H9 (cell line): ENCODE data around the gene RBM19. TPM values are rescaled to one million over a fixed set of nuclear protein-coding genes. Genes with fewer than 3 reads are reported as not detected.

Experiments used
- DNase-seq: peaks from one replicate; pipeline ENCODE4 v3.0.0-alpha.2; 2017
- H2AFZ ChIP-seq: one replicate; pipeline ENCODE4 v1.6.1; 2013; ENCODE audit warnings: mild to moderate bottlenecking, low read length, control low read depth, moderate library complexity
- H2AK5ac ChIP-seq: 2 replicates; pipeline ENCODE4 v1.6.1; 2013; ENCODE audit warnings: low read length, control low read depth, mixed read lengths; ENCODE audit not compliant: insufficient read length
- H2BK120ac ChIP-seq: one replicate; pipeline ENCODE4 v1.6.1; 2013; ENCODE audit warnings: low read depth, mild to moderate bottlenecking, low read length, control low read depth, inconsistent platforms; ENCODE audit not compliant: poor library complexity, severe bottlenecking
- H2BK12ac ChIP-seq: 2 replicates; pipeline ENCODE4 v1.6.1; 2013; ENCODE audit warnings: low read length, control low read depth, mixed read lengths, low read depth; ENCODE audit not compliant: insufficient read length
- H2BK15ac ChIP-seq: 2 replicates; pipeline ENCODE4 v1.6.1; 2013; ENCODE audit warnings: low read depth, low read length, control low read depth
- H2BK20ac ChIP-seq: one replicate; pipeline ENCODE4 v1.6.1; 2013; ENCODE audit warnings: low read depth, mild to moderate bottlenecking, low read length, control low read depth, inconsistent platforms; ENCODE audit not compliant: poor library complexity, severe bottlenecking
- H2BK5ac ChIP-seq: 2 replicates; pipeline ENCODE4 v1.6.1; 2013; ENCODE audit warnings: low read length, control low read depth, mixed read lengths; ENCODE audit not compliant: insufficient read length
- H3K14ac ChIP-seq: 2 replicates; pipeline ENCODE4 v1.6.1; 2013; ENCODE audit warnings: low read length, control low read depth; ENCODE audit not compliant: insufficient read depth
- H3K18ac ChIP-seq: 2 replicates; pipeline ENCODE4 v1.6.1; 2013; ENCODE audit warnings: low read depth, mild to moderate bottlenecking, mixed read lengths, low read length, control low read depth; ENCODE audit not compliant: insufficient read length
- H3K23ac ChIP-seq: 2 replicates; pipeline ENCODE4 v1.6.1; 2013; ENCODE audit warnings: low read length, control low read depth, mixed read lengths, low read depth; ENCODE audit not compliant: insufficient read length
- H3K23me2 ChIP-seq: 2 replicates; pipeline ENCODE4 v1.6.1; 2013; ENCODE audit warnings: low read depth, mild to moderate bottlenecking, mixed read lengths, low read length, control low read depth; ENCODE audit not compliant: insufficient read length, poor library complexity, severe bottlenecking
- H3K27ac ChIP-seq: 2 replicates; pipeline ENCODE4 v1.5.1; 2013; ENCODE audit warnings: low read length, control low read depth, mixed read lengths, low read depth; ENCODE audit not compliant: insufficient read length
- H3K27me3 ChIP-seq: 2 replicates; pipeline ENCODE4 v1.6.1; 2013; ENCODE audit warnings: low read length, control low read depth, inconsistent platforms; ENCODE audit not compliant: insufficient read depth
- H3K4ac ChIP-seq: 2 replicates; pipeline ENCODE4 v1.6.1; 2013; ENCODE audit warnings: low read depth, mild to moderate bottlenecking, control low read depth, inconsistent platforms, low read length, moderate library complexity
- H3K4me1 ChIP-seq: 2 replicates; pipeline ENCODE4 v1.6.1; 2013; ENCODE audit warnings: low read length, control low read depth, inconsistent platforms; ENCODE audit not compliant: insufficient read depth
- H3K4me2 ChIP-seq: 2 replicates; pipeline ENCODE4 v1.6.1; 2013; ENCODE audit warnings: low read length, control low read depth, mixed read lengths; ENCODE audit not compliant: insufficient read length, insufficient read depth
- H3K56ac ChIP-seq: 2 replicates; pipeline ENCODE4 v1.6.1; 2013; ENCODE audit warnings: low read depth, mild to moderate bottlenecking, mixed read lengths, low read length, control low read depth; ENCODE audit not compliant: insufficient read length
- H3K79me1 ChIP-seq: 2 replicates; pipeline ENCODE4 v1.6.1; 2013; ENCODE audit warnings: low read depth, mild to moderate bottlenecking, moderate library complexity, low read length, control low read depth, inconsistent platforms; ENCODE audit not compliant: insufficient read depth, poor library complexity, severe bottlenecking
- H3K79me2 ChIP-seq: 2 replicates; pipeline ENCODE4 v1.6.1; 2013; ENCODE audit warnings: low read length, control low read depth, inconsistent platforms; ENCODE audit not compliant: insufficient read depth
- H3K9ac ChIP-seq: 2 replicates; pipeline ENCODE4 v1.6.1; 2013; ENCODE audit warnings: low read length, control low read depth, mixed read lengths; ENCODE audit not compliant: insufficient read length; ENCODE audit errors: extremely low read depth
- H3K9me3 ChIP-seq: one replicate; pipeline ENCODE4 v1.6.1; 2013; ENCODE audit warnings: low read depth, low read length, inconsistent platforms; ENCODE audit not compliant: control insufficient read depth
- H3T11ph ChIP-seq: one replicate; pipeline ENCODE4 v1.6.1; 2013; ENCODE audit warnings: mild to moderate bottlenecking, low read length, control low read depth, inconsistent platforms
- H4K20me1 ChIP-seq: one replicate; pipeline ENCODE4 v1.6.1; 2013; ENCODE audit not compliant: control insufficient read depth, insufficient read length, insufficient read depth
- H4K5ac ChIP-seq: 2 replicates; pipeline ENCODE4 v1.6.1; 2013; ENCODE audit warnings: low read depth, mild to moderate bottlenecking, mixed read lengths, low read length, control low read depth; ENCODE audit not compliant: insufficient read length
- H4K8ac ChIP-seq: replicated peaks from 2 replicates; pipeline ENCODE4 v1.6.1; 2013; ENCODE audit warnings: low read length, control low read depth, mixed read lengths, low read depth; ENCODE audit not compliant: insufficient read length
- H4K91ac ChIP-seq: 2 replicates; pipeline ENCODE4 v1.6.1; 2013; ENCODE audit warnings: low read depth, mild to moderate bottlenecking, moderate library complexity, mixed read lengths, low read length, control low read depth; ENCODE audit not compliant: insufficient read length
- H3K27ac Mint-ChIP-seq, 3 experiments: 2 replicates in 2 of 3; 3 replicates in 1 of 3; pipeline ENCODE4 v1.8.0; 2020 to 2021; ENCODE audit warnings: mixed read lengths in 3 of 3, mild to moderate bottlenecking in 1 of 3, moderate library complexity in 1 of 3
- H3K27me3 Mint-ChIP-seq: 2 replicates; pipeline ENCODE4 v1.8.0; 2021; ENCODE audit warnings: low read depth, mild to moderate bottlenecking, moderate library complexity, mixed read lengths
- H3K36me3 Mint-ChIP-seq, 3 experiments: 2 replicates in 2 of 3; 3 replicates in 1 of 3; pipeline ENCODE4 v1.8.0; 2020 to 2021; ENCODE audit warnings: low read depth in 3 of 3, mixed read lengths in 3 of 3; ENCODE audit not compliant: insufficient read depth in 1 of 3
- H3K4me1 Mint-ChIP-seq, 2 experiments: 2 replicates each; pipeline ENCODE4 v1.8.0; 2020; ENCODE audit warnings: mixed read lengths in 2 of 2
- H3K4me3 Mint-ChIP-seq, 2 experiments: 2 replicates in 1 of 2; 3 replicates in 1 of 2; pipeline ENCODE4 v1.8.0; 2020 to 2021; ENCODE audit warnings: mild to moderate bottlenecking in 2 of 2, mixed read lengths in 2 of 2, moderate library complexity in 1 of 2
- H3K9me3 Mint-ChIP-seq, 2 experiments: 2 replicates in 1 of 2; 3 replicates in 1 of 2; pipeline ENCODE4 v1.8.0; 2020; ENCODE audit warnings: mild to moderate bottlenecking in 2 of 2, mixed read lengths in 2 of 2, moderate library complexity in 1 of 2
- CTCF ChIP-seq: fragments of 200-600 bp; sonication (generic); conservative IDR thresholded peaks from 3 replicates; pipeline ENCODE4 v1.8.0; 2021; ENCODE audit warnings: antibody characterized with exemption, mild to moderate bottlenecking
- WGBS: extraction: QIAGEN DNeasy Blood & Tissue Kit; methylation state at CpG from one replicate; pipeline ENCODE4 v1.1.7; 2013; ENCODE audit warnings: missing lambda C conversion rate, low lambda C conversion rate, mixed read lengths; ENCODE audit not compliant: insufficient read length; ENCODE audit errors: extremely low coverage; 5-methylcytosine and 5-hydroxymethylcytosine counted together
- total RNA-seq: library from RNA; stranded (reverse); gene quantifications from 2 replicates; pipeline ENCODE4 v1.2.1, GENCODE V29; 2021

Gene RBM19
- total RNA-seq, 1 experiment from 2014 or later, result 32.2 TPM

DNA sequence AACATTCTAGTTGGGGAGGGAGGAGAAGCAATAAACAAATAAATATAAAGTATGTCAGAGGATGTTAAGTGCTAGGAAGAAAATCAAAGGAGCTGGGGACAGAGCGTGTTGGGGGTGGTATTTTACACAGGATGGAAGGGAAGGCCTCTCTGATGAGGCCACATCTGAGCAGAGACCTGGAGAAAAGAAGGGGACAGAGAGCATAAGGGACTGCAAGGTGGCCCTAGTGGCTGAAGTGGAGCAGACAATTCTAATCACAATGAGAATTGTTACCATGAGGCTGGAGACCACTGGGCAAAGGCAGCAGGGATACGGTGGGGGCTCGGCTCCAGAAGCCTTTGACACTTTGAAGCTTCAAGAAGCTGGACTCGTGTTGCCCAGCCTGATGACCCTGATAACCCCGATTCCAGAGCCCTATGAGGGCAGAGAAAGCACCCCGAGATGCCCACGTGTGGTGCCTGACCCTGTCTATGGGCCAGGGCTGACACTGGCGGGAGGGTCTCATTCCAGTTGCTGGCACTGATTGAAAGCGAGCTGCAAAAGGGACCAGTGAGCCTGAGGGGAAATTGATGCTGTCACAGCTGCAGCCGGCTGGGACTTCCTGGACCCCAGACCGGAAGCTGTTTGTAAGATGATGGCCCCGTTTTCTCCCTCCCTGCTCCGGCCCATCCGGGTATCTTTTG lies 169.1 kb downstream of the RBM19 start:
- Histone ChIP-seq H3K18ac (no peak overlapping the region), H3K56ac (no peak overlapping the region), H4K20me1 (no peaks in the 10 kb centered on the region), H3K14ac (no peak overlapping the region; the same call in 1 of the 2 replicates), H3K79me1 (no peaks in the 10 kb centered on the region), H2AFZ (no peak overlapping the region), H2BK5ac (no peak overlapping the region), H3K23me2 (no peaks in the 10 kb centered on the region), H3K27me3 (no peaks in the 10 kb centered on the region), H3K4me2 (no peak overlapping the region), H2AK5ac (no peak overlapping the region), H4K8ac (no peak overlapping the region), H2BK12ac (no peak overlapping the region), H3K9ac (no peak overlapping the region), H3K27ac (no peak overlapping the region), H2BK20ac (no peak overlapping the region), H3K4me1 (no peaks in the 10 kb centered on the region), H3K79me2 (no peaks in the 10 kb centered on the region), H2BK15ac (no peak overlapping the region), H3K9me3 (no peaks in the 10 kb centered on the region), H2BK120ac (no peak overlapping the region), H3K23ac (no peak overlapping the region), H4K5ac (no peak overlapping the region), H4K91ac (no peak overlapping the region), H3K4ac (no peak overlapping the region), H3T11ph (no peak overlapping the region)
- WGBS, result no CpG with 5 or more reads among the region's 14 CpGs
- Mint-ChIP-seq H3K27me3 (peaks cover 19% of the 10 kb centered on the region), H3K4me3 (no peak overlapping the region), H3K4me1 (peaks cover 0 to 18% of the 10 kb centered on the region in 2 experiments; a peak in 3 of 4 replicates), H3K9me3 (no peaks in the 10 kb centered on the region), H3K27ac (no peak overlapping the region), H3K36me3 (no peaks in the 10 kb centered on the region)
- DNase-seq, result no peak
- peak; percentile 18; the same call in 1 of the 3 replicates for TF ChIP-seq CTCF
